NCI-H2029 treated with DMSO at 0.1 percent for 48 hours (cell line): ENCODE data around the gene FAM3D.

Source experiments
- DNase-seq: peaks from one replicate; lab custom pipeline; 2025; lab: John Stamatoyannopoulos, UW

The FAM3D gene

DNA sequence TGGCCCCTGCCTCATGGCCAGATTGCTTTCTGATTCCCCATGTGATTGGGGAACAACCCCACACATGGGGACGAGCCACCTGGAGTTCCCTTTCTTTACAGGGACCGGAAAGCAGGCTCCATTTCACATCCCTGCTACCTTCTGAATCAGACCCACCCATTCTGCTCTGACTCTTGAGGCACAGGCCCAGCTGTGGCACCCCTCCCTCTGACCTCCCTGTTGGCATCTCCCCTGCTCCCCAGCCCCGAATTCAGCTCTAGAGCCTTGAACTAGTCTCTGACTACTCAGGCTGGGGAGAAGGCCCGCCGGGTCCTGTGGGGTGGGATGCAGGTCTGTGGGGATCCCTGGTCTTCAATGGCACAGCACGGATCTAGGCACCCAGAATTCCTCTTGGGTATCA, 12.1 kb downstream of the FAM3D start:
- no peak for DNase-seq

- no peak for DNase-seq
Observed at GRCh38 chr3:58652624-58653023, 13.9 kb downstream of the FAM3D start.

DNA sequence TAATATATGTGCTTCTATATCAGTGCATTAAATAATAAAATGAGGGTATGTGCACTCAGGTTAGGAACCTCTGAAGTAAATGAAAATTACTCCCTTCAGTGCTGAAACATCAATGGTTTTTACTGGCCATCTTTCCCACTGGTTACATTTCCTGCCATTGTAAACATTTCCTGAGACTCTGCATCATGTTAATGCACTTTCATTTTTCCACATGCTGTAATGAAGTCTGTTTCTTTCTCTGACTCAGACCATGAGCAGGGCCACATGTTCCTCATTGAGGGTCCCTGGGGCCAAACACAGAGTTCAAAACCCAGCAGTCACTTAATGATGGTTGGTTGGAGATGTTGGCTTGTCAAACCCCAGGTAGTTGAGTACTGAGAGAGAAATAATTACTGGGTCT, 15.3 kb downstream of the FAM3D start:
- no peak for DNase-seq

DNA sequence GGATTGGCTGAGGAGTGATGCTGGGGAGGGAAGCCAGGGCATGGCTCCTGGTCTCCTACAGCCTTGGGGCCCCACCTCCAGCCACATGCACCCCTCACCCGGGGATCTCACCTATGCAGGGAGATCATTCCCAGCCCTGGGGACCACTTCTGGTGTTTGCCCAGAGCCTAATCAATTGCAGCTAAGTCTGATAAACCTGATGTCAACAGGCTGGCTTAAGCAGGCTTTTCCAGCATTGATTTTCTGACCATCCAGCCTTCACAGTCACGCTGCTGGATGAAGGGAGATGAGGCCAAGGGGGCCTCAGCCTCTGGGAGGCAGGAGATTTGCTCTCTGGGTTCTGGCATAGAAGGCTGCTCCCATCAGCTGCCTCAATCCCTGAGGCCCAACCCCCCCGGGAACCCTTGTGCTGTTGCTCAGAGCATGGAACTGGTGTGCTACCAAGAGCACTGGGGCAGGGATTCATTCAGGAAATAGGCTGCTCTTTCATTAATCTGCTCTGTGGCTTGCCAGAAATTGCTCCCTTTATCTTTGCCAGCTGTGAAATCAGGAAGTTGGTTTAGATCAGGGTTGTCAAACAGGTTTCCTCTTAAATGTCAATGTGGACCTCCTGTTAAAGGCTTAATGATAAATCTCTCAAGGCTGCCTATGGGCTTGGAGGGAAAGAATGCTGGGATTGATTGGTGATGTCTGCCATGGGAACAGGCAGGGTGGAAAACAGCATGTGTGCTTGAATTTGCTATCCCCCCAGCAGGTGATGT, 19.0 kb downstream of the FAM3D start:
- DNase-seq = peak; percentile 45

- no peak for DNase-seq
Observed at GRCh38 chr3:58646503-58646902, 20.1 kb downstream of the FAM3D start.

- DNase-seq = no peak
Observed at GRCh38 chr3:58645726-58646125, 20.8 kb downstream of the FAM3D start.

- no peak for DNase-seq
Observed at GRCh38 chr3:58642846-58643245, 23.7 kb downstream of the FAM3D start.

- peak; percentile 43 for DNase-seq
Observed at GRCh38 chr3:58640700-58641372, 25.7 kb downstream of the FAM3D start.

- no peak for DNase-seq
Observed at GRCh38 chr3:58639842-58640241, 26.7 kb downstream of the FAM3D start.

GRCh38 chr3:58639001-58639400, 27.6 kb downstream of the FAM3D start:
- no peak for DNase-seq

DNA sequence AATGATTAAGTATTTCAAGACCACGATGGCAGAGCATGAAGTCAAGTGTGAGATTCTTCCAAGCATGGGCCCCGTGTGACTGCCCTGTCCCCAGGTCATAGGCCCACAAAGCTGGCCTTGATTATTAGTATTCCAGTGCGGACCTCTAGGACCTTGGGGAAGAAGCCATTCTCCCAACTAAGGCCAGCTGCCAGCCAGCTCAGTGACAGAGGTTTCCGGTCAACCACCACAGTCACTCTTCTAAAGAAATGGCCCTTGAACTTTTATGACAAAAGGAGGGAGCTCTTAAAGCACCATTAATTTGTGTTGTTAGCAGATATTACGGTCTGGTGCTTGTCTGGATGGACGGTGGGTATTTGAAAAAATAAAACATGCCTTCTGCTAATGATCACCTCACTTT, 28.0 kb downstream of the FAM3D start:
- no peak for DNase-seq

- no peak for DNase-seq
Observed at GRCh38 chr3:58637509-58637908, 29.1 kb downstream of the FAM3D start.

DNA sequence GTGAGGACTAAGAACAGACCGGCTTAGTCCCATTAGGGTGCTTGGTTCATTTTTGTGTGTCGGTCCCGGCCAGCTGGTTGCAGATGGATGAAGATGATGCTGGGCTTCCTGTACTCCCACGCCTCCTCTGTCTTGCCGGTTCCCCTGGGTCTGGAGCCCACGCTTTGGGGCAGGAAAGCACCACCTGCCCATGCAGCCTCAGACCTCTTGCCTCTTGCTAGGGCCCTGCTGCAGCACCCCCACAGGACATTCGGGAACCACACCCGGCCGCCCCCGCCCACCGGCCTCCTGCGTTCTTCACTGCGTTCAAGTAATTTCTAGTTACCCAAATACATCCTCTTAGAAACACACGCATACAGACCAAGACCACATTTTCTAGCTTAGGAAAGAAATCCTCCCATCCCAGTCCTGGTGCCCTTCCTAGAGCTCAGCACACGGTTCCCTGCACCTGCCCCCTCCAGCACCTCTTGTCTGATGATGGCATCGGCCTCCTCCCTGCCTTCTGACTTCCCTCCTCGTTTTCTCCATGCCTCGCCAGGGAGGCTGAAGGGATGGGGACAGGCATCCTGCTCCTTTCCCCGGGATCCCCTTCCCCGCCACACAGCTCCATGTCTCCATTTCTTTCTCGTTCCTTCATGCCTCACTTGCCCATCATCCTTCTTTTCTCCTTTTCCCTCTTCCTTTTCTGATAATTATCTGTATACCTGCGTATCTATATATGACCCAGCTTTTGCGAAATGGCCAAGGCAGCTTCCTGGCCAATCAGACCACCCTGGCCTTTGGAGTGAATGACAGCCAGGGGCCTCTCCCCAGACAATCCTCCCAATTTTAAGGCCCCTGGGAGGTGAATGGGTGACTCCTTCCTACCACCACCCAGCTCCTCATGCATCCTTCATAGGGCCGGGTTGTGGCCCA, 30.9 kb downstream of the FAM3D start:
- no peak for DNase-seq

- no peak for DNase-seq
Observed at GRCh38 chr3:58633157-58633865, 33.3 kb downstream of the FAM3D start.

GRCh38 chr3:58631742-58632141, 34.8 kb downstream of the FAM3D start:
- no peak for DNase-seq

- no peak for DNase-seq
Observed at GRCh38 chr3:58630710-58631092, 35.9 kb downstream of the FAM3D start.

GRCh38 chr3:58630076-58630709, 36.4 kb downstream of the FAM3D start:
- no peak for DNase-seq

GRCh38 chr3:58629629-58630028, 36.9 kb downstream of the FAM3D start:
- DNase-seq = no peak

GRCh38 chr3:58628823-58629562, 37.6 kb downstream of the FAM3D start:
- no peak for DNase-seq

- DNase-seq = no peak
Observed at GRCh38 chr3:58627941-58628340, 38.6 kb downstream of the FAM3D start.

- no peak for DNase-seq
Observed at GRCh38 chr3:58627570-58627885, 39.0 kb downstream of the FAM3D start.
